Activated CD8-positive, alpha-beta memory T cell treated with anti-CD3 and anti-CD28 coated beads for 48 hours (primary cell): ENCODE data around the gene KIDINS220.

Experiments used
- DNase-seq, 3 experiments: peaks; one replicate each; pipeline ENCODE4 v3.0.0-alpha.2; 2020; ENCODE audit warnings: low read depth in 2 of 3, low spot score in 2 of 3

Gene KIDINS220

DNA sequence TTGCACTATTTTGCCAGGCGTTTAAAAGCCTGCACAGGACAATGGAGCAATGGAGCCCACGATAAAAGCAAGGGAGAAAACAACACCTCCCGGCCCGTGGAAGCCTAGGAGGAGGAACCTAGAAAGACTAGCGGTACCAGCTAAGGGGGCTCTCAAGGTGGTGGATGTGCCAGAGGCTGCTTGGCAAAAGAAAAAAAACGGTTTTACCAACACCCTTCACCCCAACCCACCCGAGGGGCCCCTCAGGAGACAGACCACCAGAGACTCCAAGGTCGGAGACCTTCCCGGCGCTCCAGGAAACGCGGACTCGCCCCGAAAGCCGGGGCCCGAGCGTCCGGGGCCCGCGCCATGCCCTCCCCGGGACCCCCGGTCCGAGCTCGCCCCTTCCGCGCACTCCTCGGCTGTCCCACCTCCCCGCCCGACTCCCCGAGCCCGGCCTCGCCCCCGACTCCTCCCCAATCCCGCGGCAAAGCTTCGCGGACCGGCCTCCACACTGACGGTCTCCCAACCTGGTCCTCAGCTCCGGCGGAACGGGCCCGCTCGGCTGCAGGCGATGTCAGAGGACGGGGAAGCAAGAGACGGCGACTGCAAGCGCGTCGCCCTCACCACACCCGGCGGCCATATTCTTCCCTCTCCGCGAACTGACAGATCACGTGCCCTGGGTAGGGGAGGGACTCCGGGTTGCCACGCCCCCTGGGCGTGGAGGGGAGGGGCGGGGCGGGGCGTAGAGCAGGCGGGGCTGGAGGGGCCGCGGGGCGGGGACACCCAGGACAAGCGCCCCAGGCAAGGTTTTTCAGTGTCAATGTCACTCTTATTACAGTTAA lies at the start of gene KIDINS220:
Gene KIDINS220 (minus strand): TSS at position 643 of the 824 bp plus-strand sequence. CDS start 10,520 bp downstream, outside the sequence.
- peak; percentile 65 to 74 (median 73) for DNase-seq

- no peak for DNase-seq
Measured at GRCh38 chr2:8886876-8887275, 49.5 kb upstream of the KIDINS220 start.

- no peak for DNase-seq
Measured at GRCh38 chr2:8886202-8886518, 48.7 kb upstream of the KIDINS220 start.

GRCh38 chr2:8885449-8886201 lies 48.2 kb upstream of the KIDINS220 start:
- DNase-seq: no peak

- DNase-seq: no peak
Measured at GRCh38 chr2:8884812-8885211, 47.4 kb upstream of the KIDINS220 start.

DNA sequence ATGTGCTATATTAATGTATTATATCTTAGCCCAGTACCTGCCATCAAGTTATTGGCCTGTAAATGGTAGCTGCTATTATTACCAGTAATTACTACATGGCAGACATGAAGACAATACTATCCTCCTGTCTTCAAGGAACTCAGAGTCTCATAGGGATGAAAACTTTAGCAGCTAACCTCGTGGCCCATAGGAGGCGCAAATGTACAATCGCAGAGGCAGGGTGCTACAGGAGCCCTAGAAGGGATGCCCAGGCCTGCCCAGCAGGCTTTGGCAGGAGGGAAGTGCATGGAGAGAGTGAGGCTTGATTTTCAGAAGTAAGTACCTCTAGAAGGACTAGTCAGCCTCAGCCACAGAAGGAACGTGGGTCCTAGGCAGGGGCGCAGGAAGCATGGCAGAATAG lies 44.7 kb upstream of the KIDINS220 start:
- DNase-seq: no peak

DNA sequence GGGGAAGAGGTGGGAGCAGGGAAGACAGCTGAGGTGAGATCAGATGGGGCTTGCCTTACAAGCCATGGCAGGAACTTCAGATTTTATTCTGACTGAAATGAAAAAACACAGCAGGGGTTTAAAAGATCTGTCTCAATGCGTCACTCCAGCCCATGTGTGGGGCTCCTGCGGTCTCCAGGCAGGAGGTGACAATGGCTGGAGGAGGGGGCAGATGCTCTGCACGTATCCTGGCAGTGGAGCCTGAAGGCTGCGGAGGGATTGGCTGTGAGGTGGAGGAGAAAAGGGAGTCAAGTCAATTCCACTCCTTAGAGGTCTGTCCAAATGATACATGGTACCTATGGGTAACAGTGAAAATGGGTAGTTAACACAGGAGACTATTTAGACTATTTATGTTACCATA lies 40.5 kb upstream of the KIDINS220 start:
- no peak for DNase-seq

- no peak for DNase-seq
Measured at GRCh38 chr2:8877332-8877731, 39.9 kb upstream of the KIDINS220 start.

- DNase-seq: no peak
Measured at GRCh38 chr2:8876628-8877027, 39.2 kb upstream of the KIDINS220 start.

DNA sequence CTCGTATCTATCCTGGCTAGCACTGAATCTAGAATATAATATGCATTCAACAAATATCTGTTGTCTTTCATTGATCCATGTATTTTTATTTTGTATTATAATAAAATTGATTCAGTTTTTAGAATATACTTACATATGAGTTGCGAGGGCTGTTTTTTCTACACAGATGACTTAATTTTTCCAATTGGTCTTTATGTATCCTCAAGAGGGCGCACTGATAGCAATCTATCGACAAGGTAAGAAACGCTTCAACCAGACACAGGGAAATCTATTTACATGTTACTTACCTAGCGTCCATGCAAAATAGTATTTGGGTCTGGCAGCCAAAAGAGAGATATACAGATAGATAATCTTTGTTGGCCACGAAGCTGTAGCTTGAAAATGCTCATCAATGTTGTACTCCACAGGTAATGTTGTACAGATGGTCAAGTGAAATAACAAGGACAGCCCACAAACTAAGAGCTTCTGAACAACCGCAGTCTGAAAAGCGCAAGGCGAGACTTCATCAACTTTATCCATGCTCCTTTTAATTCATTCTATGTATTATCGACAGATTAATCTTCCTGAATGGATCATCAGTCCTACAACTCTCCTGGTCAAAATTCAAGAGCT lies 35.5 kb upstream of the KIDINS220 start:
- DNase-seq: no peak

DNA sequence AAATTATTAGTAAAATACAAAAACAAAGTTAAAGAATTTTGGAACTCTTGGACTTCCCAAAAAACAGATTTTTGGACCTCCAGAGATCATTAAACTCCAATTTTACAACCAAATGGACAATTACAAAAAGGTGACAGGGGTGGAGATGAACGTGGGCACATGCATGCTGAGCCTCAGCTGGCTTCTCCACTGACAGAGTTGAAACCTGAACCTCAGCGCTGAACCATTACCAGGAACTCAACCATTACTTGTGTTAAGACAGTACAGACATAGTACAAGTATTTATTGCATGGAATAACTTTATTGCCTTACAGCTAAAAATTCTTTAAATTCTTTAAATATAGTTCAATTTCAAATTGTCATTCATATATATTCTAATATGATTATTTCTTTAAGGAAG lies 33.0 kb upstream of the KIDINS220 start:
- DNase-seq: no peak

GRCh38 chr2:8867363-8867762 lies 29.9 kb upstream of the KIDINS220 start:
- no peak for DNase-seq

DNA sequence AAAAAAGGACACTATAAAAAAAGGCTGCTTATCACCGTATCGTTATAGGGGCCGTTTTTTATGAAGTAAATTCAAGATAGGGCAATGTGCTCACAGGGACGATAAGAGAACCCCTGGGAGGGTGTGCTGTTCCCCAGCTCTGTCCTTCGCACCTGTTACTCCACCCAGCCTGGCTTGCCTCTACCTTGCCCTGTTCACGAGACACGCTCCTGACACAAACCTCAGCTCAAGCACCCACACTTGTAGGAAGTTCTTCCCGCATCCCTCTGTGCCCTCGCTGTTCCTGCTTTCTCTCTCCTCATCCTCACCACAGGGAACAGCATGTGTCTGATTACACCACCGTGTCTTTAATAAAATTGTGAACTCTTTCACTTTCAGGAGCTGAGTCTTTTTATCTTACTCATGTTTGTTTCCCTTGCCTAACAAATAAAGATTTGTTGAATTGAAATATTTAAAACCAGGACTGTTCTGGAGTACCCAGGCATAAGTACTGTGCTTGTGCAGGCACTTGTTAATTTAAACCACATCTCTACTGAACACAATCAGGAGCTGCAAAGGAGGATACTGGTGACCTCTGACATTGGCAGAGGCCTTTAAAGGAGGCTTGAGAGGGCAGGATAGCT lies 26.0 kb upstream of the KIDINS220 start:
- no peak for DNase-seq

GRCh38 chr2:8862230-8862629 lies 24.8 kb upstream of the KIDINS220 start:
- DNase-seq: no peak

- DNase-seq: no peak
Measured at GRCh38 chr2:8861797-8862196, 24.4 kb upstream of the KIDINS220 start.

GRCh38 chr2:8860239-8860638 lies 22.8 kb upstream of the KIDINS220 start:
- no peak for DNase-seq

DNA sequence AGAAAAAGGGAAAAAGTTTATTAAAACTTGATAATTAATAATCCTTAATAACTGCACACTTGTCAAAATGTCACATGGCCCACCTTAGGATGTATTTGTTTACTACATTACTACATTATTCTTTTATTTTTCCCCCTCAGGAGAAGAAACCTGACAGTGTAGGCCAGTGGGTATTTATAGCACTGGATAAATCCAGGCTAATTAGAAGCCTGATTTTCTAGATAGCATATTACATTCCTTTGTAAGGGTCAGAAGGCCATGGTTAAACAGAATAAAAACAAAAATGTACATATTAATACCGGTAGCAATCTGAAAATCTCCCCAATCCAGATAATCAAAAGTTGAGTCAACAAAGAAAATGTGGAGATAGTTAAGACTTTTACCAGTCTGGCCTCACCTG lies 21.5 kb upstream of the KIDINS220 start:
- no peak for DNase-seq

GRCh38 chr2:8858264-8858663 lies 20.9 kb upstream of the KIDINS220 start:
- DNase-seq: no peak

- no peak for DNase-seq
Measured at GRCh38 chr2:8857709-8858108, 20.3 kb upstream of the KIDINS220 start.

- DNase-seq: no peak
Measured at GRCh38 chr2:8856176-8856575, 18.8 kb upstream of the KIDINS220 start.

DNA sequence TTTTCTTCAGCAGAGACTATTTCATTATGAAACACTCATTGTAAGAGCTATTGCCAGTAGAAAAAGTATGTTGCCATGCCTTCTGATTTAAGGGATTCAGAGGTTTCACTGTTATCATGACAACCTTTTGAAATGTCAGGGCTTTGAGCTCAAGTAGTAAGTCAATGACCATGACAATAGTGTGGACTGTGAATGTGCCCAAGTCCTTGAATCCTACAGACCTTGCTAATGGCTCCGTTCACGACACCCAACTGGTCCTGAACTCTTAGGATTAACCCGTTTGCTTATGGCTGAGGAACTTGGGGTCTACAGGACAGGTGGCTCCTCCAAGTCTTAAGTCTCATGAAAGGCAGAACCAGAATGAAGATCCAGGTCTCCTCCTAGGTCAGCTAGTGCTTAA lies 17.6 kb upstream of the KIDINS220 start:
- DNase-seq: no peak

- no peak for DNase-seq
Measured at GRCh38 chr2:8853426-8853825, 16.0 kb upstream of the KIDINS220 start.
